Activated CD4-positive, CD25-positive, alpha-beta regulatory T cell treated with anti-CD3 and anti-CD28 coated beads, Interleukin-2, amount 50 U/mL, for 72 hours (primary cell): ENCODE results near the gene PDE4DIP.
A peak's percentile ranks its signal among the peaks of the same experiment; 100 is the strongest.
"Not testable (repeated sequence)": the region's sequence is repeated elsewhere in the genome, so short reads cannot be mapped to it uniquely, and the experiment has no call there.

Source experiments
- DNase-seq: peaks from one replicate; pipeline ENCODE4 v3.0.0; 2021

PDE4DIP gene

DNA sequence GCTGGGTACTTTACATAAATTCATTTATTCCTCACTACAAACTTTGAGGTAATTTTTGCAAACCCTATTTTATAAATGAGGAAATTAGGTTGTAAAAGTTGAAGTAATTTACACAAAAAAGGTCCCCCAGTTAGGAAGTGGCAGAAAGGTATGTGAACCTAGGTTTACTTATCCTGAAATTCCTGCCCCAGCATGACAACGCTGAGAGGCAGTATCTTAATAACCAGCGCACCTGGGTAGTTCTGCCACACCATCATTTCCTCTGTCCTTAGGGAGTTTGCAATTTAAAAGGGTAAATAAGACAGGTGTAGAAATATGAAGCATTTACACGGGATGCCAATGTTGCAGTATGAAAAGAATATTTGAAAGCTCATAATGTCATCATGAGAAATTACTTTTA, 79.6 kb downstream of the PDE4DIP start:
- not testable (repeated sequence) for DNase-seq

DNA sequence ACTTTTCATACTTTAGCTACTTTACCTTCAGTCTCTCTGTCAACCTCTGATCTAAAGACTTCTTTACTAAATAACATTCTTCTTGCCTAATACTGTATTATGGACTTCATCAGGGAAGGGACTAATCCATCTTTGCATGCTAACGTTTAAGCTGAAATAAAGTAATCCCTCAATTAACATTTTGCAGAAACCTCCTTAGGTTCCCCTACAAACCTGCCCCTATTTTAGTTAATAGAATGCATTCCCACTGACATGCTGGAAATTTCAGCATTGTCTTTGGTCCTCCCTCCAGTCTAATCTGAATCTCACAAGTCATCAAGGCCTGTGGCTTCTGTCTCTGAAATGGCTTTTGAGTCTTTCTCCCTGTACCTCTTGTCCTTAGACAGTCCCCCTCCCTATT, 83.4 kb downstream of the PDE4DIP start:
- not testable (repeated sequence) for DNase-seq

- not testable (repeated sequence) for DNase-seq
These were observed 85.0 kb downstream of the PDE4DIP start for GRCh38 chr1:148929253-148929652.

DNA sequence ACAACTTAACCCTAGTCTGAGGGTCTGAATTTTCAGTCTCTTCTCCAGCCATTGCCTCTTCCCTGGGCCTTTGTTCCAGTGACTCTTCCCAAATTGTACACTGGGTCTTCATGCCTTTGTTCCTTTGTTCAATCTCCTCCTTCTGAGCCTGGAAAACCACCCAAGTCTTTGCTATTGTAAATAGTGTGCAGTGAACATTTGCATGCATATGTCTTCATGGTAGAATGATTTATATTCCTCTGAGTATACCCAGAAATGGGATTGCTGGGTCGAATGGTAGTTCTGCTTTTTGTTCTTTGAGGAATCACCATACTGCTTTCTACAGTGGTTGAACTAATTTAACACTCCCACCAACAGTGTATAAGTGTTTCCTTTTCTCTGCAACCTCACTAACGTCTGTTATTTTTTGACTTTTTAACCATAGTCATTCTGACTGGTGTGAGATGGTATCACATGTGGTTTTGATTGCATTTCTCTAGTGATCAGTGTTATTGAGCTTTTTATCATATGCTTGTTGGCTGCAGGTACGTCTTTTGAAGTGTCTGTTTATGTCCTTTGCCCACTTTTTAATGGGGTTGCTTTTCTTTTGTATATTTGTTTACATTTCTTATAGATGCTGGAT, 91.3 kb downstream of the PDE4DIP start:
- not testable (repeated sequence) for DNase-seq

DNA sequence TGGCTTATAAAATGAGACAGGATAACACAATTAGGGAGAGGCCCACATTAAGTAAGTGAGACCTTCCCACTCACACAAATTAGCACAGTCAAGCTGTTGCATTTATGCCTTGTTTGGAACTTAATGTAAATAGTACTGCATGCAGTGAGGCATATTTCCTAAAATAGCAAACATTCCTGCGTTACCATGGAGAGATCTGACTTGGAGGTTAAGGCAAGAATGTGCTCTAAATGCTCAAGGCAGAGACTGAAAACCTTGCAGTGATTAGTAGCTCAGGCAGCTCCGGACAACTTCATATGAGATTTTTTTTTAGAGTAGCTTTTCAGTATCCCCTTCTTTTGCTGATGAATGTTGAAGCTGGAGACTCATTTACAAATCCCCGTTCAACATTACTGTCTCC, 98.7 kb downstream of the PDE4DIP start:
- not testable (repeated sequence) for DNase-seq

- not testable (repeated sequence) for DNase-seq
These were observed 100.9 kb downstream of the PDE4DIP start for GRCh38 chr1:148945130-148945529.

GRCh38 chr1:148948768-148949167, 104.5 kb downstream of the PDE4DIP start:
- DNase-seq = not testable (repeated sequence)

DNA sequence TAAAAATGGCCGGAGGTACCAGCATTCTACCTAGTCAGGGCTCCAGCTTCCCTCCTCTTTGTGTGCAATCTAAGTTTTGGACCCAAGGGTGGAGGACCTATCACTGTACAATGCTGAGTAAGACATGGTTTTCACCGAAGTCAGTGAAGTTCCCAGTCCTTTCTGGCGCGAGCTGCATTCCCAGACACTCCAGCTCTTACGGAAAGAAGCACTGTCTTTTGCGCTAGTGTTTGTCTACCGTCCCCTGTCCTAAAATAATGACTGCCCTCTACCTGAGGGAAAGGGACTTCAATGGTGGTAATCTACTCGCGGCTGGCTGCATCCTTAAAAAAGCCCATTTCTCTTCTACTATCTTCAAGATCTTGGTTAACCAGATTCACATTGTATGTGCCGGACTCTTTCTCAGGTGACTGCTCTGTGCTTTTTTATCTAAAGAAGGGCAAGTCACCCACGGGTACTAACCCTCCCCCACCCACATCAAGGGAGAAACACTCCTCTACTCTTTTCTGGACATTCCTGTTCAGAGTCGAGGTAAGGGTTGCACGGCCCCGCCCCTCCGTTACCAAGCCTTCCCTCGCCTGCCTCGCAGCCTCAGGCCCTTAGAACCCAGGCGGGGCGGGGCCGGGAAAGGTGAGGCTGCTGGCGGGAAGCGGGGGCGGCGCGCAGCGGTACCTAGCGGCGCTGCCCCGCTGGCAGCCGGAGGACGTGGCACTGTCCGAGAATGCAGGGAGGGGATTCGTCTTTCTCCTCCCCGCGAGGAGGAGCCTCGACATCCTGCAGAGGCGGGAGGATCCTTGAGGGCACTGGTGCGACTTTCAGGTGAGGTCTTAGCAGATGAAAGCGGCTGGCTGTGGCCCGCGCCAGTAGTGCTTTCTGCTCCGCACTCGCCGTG, 107.4 kb downstream of the PDE4DIP start:
- peak; percentile 76 for DNase-seq

DNA sequence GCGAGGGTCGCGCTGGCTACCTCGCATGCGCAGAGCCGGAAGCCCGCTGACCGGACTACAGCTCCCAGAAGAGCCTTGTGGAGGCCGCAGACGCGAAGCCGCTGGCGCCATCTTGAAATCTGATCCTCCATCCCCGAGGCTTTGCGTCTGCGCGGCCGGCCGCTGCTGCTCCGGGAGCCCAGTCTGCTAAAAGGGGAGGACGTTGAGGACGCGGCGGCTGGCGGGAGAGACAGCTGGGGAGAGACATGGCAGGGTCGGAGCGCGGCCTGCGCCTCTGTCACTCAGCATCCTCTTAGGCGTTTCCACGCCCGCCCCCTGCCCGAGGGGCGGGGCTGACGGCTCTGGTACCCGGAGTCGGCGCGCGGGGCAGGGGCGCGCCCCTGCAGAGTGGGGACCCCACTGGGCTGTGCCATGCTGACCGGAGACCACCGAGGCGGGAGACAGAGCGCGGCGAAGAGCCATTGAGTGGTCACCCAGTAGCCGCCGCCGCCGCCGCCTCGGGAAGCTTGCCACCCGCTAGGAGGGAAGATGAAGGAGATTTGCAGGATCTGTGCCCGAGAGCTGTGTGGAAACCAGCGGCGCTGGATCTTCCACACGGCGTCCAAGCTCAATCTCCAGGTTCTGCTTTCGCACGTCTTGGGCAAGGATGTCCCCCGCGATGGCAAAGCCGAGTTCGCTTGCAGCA, 108.2 kb downstream of the PDE4DIP start:
- peak; percentile 65 for DNase-seq

DNA sequence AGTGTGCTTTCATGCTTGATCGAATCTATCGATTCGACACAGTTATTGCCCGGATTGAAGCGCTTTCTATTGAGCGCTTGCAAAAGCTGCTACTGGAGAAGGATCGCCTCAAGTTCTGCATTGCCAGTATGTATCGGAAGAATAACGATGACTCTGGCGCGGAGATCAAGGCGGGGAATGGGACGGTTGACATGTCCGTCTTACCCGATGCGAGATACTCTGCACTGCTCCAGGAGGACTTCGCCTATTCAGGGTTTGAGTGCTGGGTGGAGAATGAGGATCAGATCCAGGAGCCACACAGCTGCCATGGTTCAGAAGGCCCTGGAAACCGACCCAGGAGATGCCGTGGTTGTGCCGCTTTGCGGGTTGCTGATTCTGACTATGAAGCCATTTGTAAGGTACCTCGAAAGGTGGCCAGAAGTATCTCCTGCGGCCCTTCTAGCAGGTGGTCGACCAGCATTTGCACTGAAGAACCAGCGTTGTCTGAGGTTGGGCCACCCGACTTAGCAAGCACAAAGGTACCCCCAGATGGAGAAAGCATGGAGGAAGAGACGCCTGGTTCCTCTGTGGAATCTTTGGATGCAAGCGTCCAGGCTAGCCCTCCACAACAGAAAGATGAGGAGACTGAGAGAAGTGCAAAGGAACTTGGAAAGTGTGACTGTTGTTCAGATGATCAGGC, 108.8 kb downstream of the PDE4DIP start:
- peak; percentile 33 for DNase-seq

- DNase-seq = not testable (repeated sequence)
These were observed 109.5 kb downstream of the PDE4DIP start for GRCh38 chr1:148953730-148954129.

GRCh38 chr1:148958343-148958742, 114.1 kb downstream of the PDE4DIP start:
- not testable (repeated sequence) for DNase-seq

DNA sequence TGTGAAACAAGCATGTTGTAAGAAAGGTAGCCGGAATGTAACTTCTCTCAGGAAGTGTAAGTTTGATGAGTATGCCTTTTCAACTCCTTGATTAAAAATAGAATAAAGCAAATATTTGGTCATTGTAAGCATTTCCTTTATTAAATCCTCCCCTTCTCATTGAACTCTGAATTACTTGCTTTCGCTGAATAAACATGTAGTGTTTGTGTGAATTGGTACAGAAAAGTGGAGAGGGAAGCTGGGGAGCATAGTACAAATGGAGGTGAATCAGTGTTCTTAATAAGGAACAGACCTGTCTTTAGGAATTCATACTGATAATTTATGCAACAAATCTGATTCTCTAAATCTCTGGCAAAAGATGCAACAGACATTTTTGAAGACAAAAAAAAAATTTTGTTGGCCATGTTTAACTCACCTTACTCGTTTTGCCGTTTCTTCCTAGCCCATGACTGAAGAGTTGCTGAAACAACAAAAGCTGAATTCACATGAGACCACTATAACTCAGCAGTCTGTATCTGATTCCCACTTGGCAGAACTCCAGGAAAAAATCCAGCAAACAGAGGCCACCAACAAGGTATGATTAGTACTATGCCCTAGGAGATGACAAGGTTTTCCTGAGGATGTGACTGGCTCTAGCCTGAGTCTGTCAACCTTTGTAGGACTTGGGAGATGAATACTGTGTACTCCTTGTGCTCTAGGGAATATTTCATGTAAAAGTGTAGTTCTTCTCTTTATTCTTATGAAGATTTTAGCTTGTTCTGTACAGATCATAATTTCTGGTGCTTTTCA, 116.2 kb downstream of the PDE4DIP start:
- not testable (repeated sequence) for DNase-seq

- DNase-seq = not testable (repeated sequence)
These were observed 118.1 kb downstream of the PDE4DIP start for GRCh38 chr1:148962127-148962857.

GRCh38 chr1:148966084-148966483, 121.9 kb downstream of the PDE4DIP start:
- not testable (repeated sequence) for DNase-seq

- not testable (repeated sequence) for DNase-seq
These were observed 123.4 kb downstream of the PDE4DIP start for GRCh38 chr1:148967580-148967979.

DNA sequence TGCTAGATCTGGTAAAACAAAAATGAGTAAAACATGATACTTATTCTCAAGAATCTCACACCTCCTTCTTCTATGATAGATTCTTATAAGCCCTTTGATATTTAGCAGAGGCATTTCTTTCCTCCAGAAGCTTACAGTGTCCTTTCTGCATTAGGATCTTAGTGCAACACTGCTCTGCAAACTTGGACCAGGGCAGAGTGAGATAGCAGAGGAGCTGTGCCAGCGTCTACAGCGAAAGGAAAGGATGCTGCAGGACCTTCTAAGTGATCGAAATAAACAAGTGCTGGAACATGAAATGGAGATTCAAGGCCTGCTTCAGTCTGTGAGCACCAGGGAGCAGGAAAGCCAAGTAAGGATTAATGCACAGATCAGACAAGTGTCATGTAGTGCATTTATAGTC, 124.5 kb downstream of the PDE4DIP start:
- DNase-seq = not testable (repeated sequence)

DNA sequence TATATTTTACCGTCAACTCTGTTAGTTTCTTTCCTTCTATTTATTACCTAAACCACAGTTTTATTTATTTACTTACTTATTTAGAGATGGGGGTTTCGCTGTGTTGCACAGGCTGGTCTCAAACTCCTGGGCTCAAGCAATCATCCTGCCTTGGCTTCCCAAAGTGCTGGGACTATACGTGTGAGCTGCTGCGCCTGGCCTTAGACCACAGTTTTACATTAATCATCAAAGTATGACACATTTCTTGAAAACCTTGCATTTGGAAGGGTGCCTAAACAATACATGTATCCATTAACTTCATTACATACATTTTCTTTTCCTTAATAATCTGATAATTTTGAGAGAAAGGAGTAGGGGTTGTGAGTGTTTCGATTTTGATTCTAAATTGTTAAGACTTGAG, 124.9 kb downstream of the PDE4DIP start:
- not testable (repeated sequence) for DNase-seq

GRCh38 chr1:148975453-148975852, 131.2 kb downstream of the PDE4DIP start:
- DNase-seq = not testable (repeated sequence)

GRCh38 chr1:148975866-148976537, 131.8 kb downstream of the PDE4DIP start:
- not testable (repeated sequence) for DNase-seq

- DNase-seq = not testable (repeated sequence)
These were observed 133.6 kb downstream of the PDE4DIP start for GRCh38 chr1:148977785-148978184.
